GM23338 (cell line): Measurements from ENCODE around the gene FGF8. TPM values are rescaled to one million over a fixed set of nuclear protein-coding genes. Genes with fewer than 3 reads are reported as not detected.

ENCODE experiments used
- ATAC-seq: fragments of 200-7000 bp; cut with Tn5 transposase; 3 replicates; pipeline ENCODE4 v1.9.1; 2020
- DNase-seq: peaks from one replicate; pipeline ENCODE4 v3.0.0-alpha.2; 2015; ENCODE audit warnings: low spot score
- H2AFZ ChIP-seq: fragments of 200-600 bp; sonication (generic); 2 replicates; pipeline ENCODE4 v1.8.0; 2016; ENCODE audit warnings: antibody characterized with exemption, mild to moderate bottlenecking, moderate library complexity
- H3F3A ChIP-seq: fragments of 200-600 bp; sonication (generic); replicated peaks from 2 replicates; pipeline ENCODE4 v1.8.0; 2017; ENCODE audit warnings: antibody characterized with exemption, mixed run types, low read depth
- H3K27ac ChIP-seq: fragments of 200-600 bp; sonication (generic); 2 replicates; pipeline ENCODE4 v1.6.1; 2016; ENCODE audit warnings: low read depth
- H3K27me3 ChIP-seq: fragments of 200-600 bp; sonication (generic); 2 replicates; pipeline ENCODE4 v1.8.0; 2016; ENCODE audit warnings: mild to moderate bottlenecking, mixed run types, moderate library complexity; ENCODE audit not compliant: insufficient read depth
- H3K36me3 ChIP-seq: fragments of 200-600 bp; sonication (generic); 2 replicates; pipeline ENCODE4 v1.8.0; 2016; ENCODE audit warnings: mild to moderate bottlenecking; ENCODE audit not compliant: insufficient read depth
- H3K4me1 ChIP-seq: fragments of 200-600 bp; sonication (generic); 2 replicates; pipeline ENCODE4 v1.8.0; 2016; ENCODE audit warnings: mild to moderate bottlenecking, moderate library complexity; ENCODE audit not compliant: insufficient read depth
- H3K4me2 ChIP-seq: fragments of 200-600 bp; sonication (generic); 2 replicates; pipeline ENCODE4 v1.7.1; 2017; ENCODE audit warnings: mixed run types
- H3K4me3 ChIP-seq: fragments of 200-600 bp; sonication (generic); 2 replicates; pipeline ENCODE4 v1.6.1; 2016; ENCODE audit warnings: mixed run types
- H3K79me2 ChIP-seq: fragments of 200-600 bp; sonication (generic); replicated peaks from 2 replicates; pipeline ENCODE4 v1.8.0; 2017; ENCODE audit warnings: mild to moderate bottlenecking; ENCODE audit not compliant: insufficient read depth
- H3K9me2 ChIP-seq: fragments of 200-600 bp; sonication (generic); 2 replicates; pipeline ENCODE4 v1.8.0; 2017; ENCODE audit not compliant: insufficient read depth
- H4K20me1 ChIP-seq: fragments of 200-600 bp; sonication (generic); replicated peaks from 2 replicates; pipeline ENCODE4 v1.8.0; 2017; ENCODE audit warnings: mild to moderate bottlenecking; ENCODE audit not compliant: insufficient read depth
- H3K27ac Mint-ChIP-seq: 2 replicates; pipeline ENCODE4 v1.8.0; 2020; ENCODE audit warnings: inconsistent platforms, mild to moderate bottlenecking, moderate library complexity, mixed read lengths
- H3K27me3 Mint-ChIP-seq: 3 replicates; pipeline ENCODE4 v1.8.0; 2022; ENCODE audit warnings: low read depth, mild to moderate bottlenecking, moderate library complexity, mixed read lengths, inconsistent platforms; ENCODE audit not compliant: insufficient read depth, poor library complexity
- H3K36me3 Mint-ChIP-seq: 3 replicates; pipeline ENCODE4 v1.8.0; 2021; ENCODE audit warnings: low read depth, mild to moderate bottlenecking, inconsistent platforms, moderate library complexity, mixed read lengths
- H3K4me1 Mint-ChIP-seq: 3 replicates; pipeline ENCODE4 v1.8.0; 2020; ENCODE audit warnings: mild to moderate bottlenecking, inconsistent platforms, mixed read lengths
- H3K4me3 Mint-ChIP-seq: 3 replicates; pipeline ENCODE4 v1.8.0; 2021; ENCODE audit warnings: moderate library complexity, mild to moderate bottlenecking, inconsistent platforms, mixed read lengths
- H3K9me3 Mint-ChIP-seq: 3 replicates; pipeline ENCODE4 v1.8.0; 2020; ENCODE audit warnings: moderate library complexity, mild to moderate bottlenecking, inconsistent platforms, mixed read lengths
- CREB1 ChIP-seq: fragments of 250-450 bp; sonication (Bioruptor Pico); IDR thresholded peaks from 2 replicates; pipeline ENCODE4 v1.5.0; 2020; ENCODE audit warnings: low read depth, mild to moderate bottlenecking, moderate library complexity
- CTCF ChIP-seq, 2 experiments: fragments of 200-600 bp in 1 of 2; sonication (generic) in 1 of 2; conservative IDR thresholded peaks; 2 replicates each; pipeline versions ENCODE4 v1.5.1 to v1.6.1; 2016 to 2017; ENCODE audit warnings: antibody characterized with exemption in 2 of 2, low read depth in 2 of 2, mild to moderate bottlenecking in 2 of 2, moderate library complexity in 1 of 2
- ETS1 ChIP-seq: IDR thresholded peaks from 2 replicates; pipeline ENCODE4 v1.6.1; 2016; ENCODE audit warnings: antibody characterized with exemption
- EZH2 ChIP-seq: fragments of 200-600 bp; sonication (generic); IDR thresholded peaks from one replicate; pipeline ENCODE4 v1.8.0; 2017; ENCODE audit warnings: antibody characterized with exemption, mild to moderate bottlenecking, low read depth; ENCODE audit not compliant: unreplicated experiment
- EZH2phosphoT487 ChIP-seq: fragments of 200-600 bp; sonication (generic); IDR thresholded peaks from one replicate; pipeline ENCODE4 v1.8.1; 2018; ENCODE audit warnings: antibody characterized with exemption; ENCODE audit not compliant: unreplicated experiment
- JUNB ChIP-seq: IDR thresholded peaks from one replicate; pipeline ENCODE4 v1.6.1; 2016; ENCODE audit warnings: antibody characterized with exemption; ENCODE audit not compliant: unreplicated experiment
- NANOG ChIP-seq: IDR thresholded peaks from 2 replicates; pipeline ENCODE4 v1.6.1; 2016; ENCODE audit warnings: antibody characterized with exemption, borderline replicate concordance
- POLR2AphosphoS5 ChIP-seq: IDR thresholded peaks from 2 replicates; pipeline ENCODE4 v1.6.1; 2016; ENCODE audit warnings: antibody characterized with exemption, low read depth
- REST ChIP-seq: IDR thresholded peaks from one replicate; pipeline ENCODE4 v1.6.1; 2018; ENCODE audit warnings: antibody characterized with exemption; ENCODE audit not compliant: unreplicated experiment
- STAT1 ChIP-seq: IDR thresholded peaks from one replicate; pipeline ENCODE4 v1.6.1; 2016; ENCODE audit warnings: antibody characterized with exemption; ENCODE audit not compliant: unreplicated experiment
- ZNF114 ChIP-seq: fragments of 250-450 bp; sonication (Bioruptor Pico); IDR thresholded peaks from 2 replicates; pipeline ENCODE4 v1.5.0; 2020; ENCODE audit warnings: mild to moderate bottlenecking, moderate library complexity
- ZNF331 ChIP-seq: fragments of 250-450 bp; sonication (Bioruptor Pico); IDR thresholded peaks from 2 replicates; pipeline ENCODE4 v1.5.0; 2020; ENCODE audit warnings: low read depth, mild to moderate bottlenecking, moderate library complexity
- polyA plus RNA-seq: library from polyadenylated mRNA; unstranded; fragments of >200 nt; fragmentation: Nextera tagmentation; extraction: Ambion mirVana; gene quantifications from 2 replicates; pipeline ENCODE4 v1.2.1, GENCODE V29; 2016
- total RNA-seq: library from RNA; depleted of rRNA; stranded (reverse); fragments of >200 nt; shearing (Covaris generic); gene quantifications from 2 replicates; pipeline ENCODE4 v1.2.3, GENCODE V29; 2014
- TF ChIP-seq, protein P1 (sequence below): fragments of 250-450 bp; sonication (Bioruptor Pico); IDR thresholded peaks from 2 replicates; pipeline ENCODE4 v1.5.0; 2020; ENCODE audit warnings: mild to moderate bottlenecking, moderate library complexity

The FGF8 gene
- total and polyA plus RNA-seq, 2 experiments from 2014 or later: 1.6 to 6.2 TPM

DNA sequence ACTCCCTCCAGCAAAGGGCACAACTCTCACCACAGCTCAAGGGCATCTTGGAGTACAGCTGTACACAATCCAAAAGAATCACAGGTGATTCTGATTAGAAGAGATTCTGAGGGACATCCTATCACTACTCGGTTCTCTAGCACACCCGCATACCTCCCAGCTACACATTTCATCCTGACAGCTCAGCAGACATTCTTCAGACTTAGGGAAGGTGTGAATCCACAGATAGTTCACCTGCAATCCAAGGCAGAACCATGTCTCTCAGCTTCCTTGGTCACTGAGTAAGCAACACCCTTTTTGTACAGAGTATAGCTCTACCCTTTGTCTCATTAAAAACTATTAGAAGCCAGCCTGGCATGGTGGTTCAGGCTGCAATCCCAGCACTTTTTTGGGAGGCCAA, 54.1 kb downstream of the FGF8 start:
- DNase-seq: no peak
- no peaks in the 10 kb centered on the region for H3K9me2 ChIP-seq
- ATAC-seq: no peak
- H4K20me1 ChIP-seq: no peaks in the 10 kb centered on the region
- H3K36me3 Mint-ChIP-seq: no peaks in the 10 kb centered on the region
- no peak overlapping the region for H3K4me3 ChIP-seq
- no peak overlapping the region for H3K27ac Mint-ChIP-seq
- no peak overlapping the region for H3K27ac ChIP-seq
- H3K27me3 Mint-ChIP-seq: no peaks in the 10 kb centered on the region
- H3K4me1 ChIP-seq: peaks cover 13% of the 10 kb centered on the region
- no peak overlapping the region for H3K4me3 Mint-ChIP-seq
- no peak for TF ChIP-seq NANOG
- TF ChIP-seq STAT1: no peak
- TF ChIP-seq ETS1: no peak
- no peak for TF ChIP-seq EZH2
- TF ChIP-seq JUNB: no peak
- TF ChIP-seq POLR2AphosphoS5: no peak
- TF ChIP-seq EZH2phosphoT487: no peak
- TF ChIP-seq ZNF114: no peak
- no peak for TF ChIP-seq CTCF (conservative IDR thresholded peaks at IDR 0.05; ENCODE audit: low read depth in 2 of 2)
- TF ChIP-seq, protein P1, sequence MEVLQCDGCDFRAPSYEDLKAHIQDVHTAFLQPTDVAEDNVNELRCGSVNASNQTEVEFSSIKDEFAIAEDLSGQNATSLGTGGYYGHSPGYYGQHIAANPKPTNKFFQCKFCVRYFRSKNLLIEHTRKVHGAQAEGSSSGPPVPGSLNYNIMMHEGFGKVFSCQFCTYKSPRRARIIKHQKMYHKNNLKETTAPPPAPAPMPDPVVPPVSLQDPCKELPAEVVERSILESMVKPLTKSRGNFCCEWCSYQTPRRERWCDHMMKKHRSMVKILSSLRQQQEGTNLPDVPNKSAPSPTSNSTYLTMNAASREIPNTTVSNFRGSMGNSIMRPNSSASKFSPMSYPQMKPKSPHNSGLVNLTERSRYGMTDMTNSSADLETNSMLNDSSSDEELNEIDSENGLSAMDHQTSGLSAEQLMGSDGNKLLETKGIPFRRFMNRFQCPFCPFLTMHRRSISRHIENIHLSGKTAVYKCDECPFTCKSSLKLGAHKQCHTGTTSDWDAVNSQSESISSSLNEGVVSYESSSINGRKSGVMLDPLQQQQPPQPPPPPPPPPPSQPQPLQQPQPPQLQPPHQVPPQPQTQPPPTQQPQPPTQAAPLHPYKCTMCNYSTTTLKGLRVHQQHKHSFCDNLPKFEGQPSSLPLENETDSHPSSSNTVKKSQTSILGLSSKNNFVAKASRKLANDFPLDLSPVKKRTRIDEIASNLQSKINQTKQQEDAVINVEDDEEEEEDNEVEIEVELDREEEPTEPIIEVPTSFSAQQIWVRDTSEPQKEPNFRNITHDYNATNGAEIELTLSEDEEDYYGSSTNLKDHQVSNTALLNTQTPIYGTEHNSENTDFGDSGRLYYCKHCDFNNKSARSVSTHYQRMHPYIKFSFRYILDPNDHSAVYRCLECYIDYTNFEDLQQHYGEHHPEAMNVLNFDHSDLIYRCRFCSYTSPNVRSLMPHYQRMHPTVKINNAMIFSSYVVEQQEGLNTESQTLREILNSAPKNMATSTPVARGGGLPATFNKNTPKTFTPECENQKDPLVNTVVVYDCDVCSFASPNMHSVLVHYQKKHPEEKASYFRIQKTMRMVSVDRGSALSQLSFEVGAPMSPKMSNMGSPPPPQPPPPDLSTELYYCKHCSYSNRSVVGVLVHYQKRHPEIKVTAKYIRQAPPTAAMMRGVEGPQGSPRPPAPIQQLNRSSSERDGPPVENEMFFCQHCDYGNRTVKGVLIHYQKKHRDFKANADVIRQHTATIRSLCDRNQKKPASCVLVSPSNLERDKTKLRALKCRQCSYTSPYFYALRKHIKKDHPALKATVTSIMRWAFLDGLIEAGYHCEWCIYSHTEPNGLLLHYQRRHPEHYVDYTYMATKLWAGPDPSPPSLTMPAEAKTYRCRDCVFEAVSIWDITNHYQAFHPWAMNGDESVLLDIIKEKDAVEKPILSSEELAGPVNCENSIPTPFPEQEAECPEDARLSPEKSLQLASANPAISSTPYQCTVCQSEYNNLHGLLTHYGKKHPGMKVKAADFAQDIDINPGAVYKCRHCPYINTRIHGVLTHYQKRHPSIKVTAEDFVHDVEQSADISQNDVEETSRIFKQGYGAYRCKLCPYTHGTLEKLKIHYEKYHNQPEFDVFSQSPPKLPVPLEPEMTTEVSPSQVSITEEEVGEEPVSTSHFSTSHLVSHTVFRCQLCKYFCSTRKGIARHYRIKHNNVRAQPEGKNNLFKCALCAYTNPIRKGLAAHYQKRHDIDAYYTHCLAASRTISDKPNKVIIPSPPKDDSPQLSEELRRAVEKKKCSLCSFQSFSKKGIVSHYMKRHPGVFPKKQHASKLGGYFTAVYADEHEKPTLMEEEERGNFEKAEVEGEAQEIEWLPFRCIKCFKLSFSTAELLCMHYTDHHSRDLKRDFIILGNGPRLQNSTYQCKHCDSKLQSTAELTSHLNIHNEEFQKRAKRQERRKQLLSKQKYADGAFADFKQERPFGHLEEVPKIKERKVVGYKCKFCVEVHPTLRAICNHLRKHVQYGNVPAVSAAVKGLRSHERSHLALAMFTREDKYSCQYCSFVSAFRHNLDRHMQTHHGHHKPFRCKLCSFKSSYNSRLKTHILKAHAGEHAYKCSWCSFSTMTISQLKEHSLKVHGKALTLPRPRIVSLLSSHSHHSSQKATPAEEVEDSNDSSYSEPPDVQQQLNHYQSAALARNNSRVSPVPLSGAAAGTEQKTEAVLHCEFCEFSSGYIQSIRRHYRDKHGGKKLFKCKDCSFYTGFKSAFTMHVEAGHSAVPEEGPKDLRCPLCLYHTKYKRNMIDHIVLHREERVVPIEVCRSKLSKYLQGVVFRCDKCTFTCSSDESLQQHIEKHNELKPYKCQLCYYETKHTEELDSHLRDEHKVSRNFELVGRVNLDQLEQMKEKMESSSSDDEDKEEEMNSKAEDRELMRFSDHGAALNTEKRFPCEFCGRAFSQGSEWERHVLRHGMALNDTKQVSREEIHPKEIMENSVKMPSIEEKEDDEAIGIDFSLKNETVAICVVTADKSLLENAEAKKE (CRISPR knock-in tag): no peak
- TF ChIP-seq REST: no peak
- TF ChIP-seq ZNF331: no peak
- TF ChIP-seq CREB1 (CRISPR knock-in tag): no peak
- H3K27me3 ChIP-seq: no peaks in the 10 kb centered on the region
- no peaks in the 10 kb centered on the region for H3F3A ChIP-seq
- H3K79me2 ChIP-seq: no peaks in the 10 kb centered on the region
- H3K36me3 ChIP-seq: no peaks in the 10 kb centered on the region
- H2AFZ ChIP-seq: no peak overlapping the region
- no peak overlapping the region for H3K4me2 ChIP-seq
- no peaks in the 10 kb centered on the region for H3K9me3 Mint-ChIP-seq
- H3K4me1 Mint-ChIP-seq: peaks cover 11% of the 10 kb centered on the region
